Effector CD4-positive, alpha-beta T cell (primary cell): ENCODE measurements around the gene RIMS3.
"Not testable (repeated sequence)": the region's sequence is repeated elsewhere in the genome, so short reads cannot be mapped to it uniquely, and the experiment has no call there.

Source experiments
- DNase-seq: peaks from one replicate; pipeline ENCODE4 v3.0.0-alpha.2; 2020
- total RNA-seq: gene quantifications from one replicate; lab custom pipeline; 2026; lab: John Stamatoyannopoulos, UW

Gene RIMS3
- total RNA-seq, result 2.1 reads per million, percentile 4 among the genes with 10 or more reads in this experiment

DNA sequence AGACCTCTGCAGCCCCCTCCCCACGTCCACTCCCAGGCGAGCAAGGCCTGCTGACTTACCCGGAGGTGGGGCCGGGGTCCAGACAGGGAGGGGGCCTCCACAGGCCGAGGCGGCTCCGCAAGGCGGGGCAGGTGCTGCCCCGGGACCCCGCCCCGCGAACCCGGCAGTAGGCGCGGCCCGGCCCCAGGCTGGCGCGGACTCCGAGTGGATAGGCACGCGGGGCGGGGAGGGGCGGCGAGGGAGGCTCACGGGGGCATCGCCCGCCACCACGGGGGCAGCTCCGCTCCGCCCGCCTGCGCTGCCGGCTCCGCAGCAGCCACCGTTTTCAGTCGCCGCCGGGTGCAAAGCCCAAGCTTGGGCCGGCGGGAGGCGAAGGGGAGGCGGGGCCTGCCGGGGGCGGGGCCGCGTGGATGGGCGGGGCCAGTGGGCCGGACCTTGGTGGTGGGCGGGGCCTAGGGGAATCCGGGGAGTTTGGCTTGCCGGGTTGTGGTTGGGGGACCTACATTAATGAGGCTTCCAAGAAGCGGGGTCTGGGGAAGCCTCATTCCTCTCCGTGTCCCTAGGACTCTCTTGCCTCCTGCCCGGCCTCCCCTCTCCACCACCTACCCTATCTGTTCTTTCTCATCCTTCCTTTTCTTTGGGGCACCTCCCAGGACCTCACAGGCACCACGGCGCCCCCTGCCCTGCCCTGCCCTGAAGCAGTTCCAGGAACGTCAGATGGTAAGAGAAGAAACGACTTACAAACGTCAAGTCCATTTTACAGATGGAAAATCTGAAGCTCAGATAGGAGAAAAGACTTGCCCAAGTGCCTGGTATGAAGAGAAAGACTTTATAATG lies at the start of gene RIMS3:
RIMS3 (minus strand) TSS at position 348 of the 837 bp plus-strand sequence. CDS start 23,757 bp downstream, outside the sequence.
- DNase-seq, result peak; percentile 75

DNA sequence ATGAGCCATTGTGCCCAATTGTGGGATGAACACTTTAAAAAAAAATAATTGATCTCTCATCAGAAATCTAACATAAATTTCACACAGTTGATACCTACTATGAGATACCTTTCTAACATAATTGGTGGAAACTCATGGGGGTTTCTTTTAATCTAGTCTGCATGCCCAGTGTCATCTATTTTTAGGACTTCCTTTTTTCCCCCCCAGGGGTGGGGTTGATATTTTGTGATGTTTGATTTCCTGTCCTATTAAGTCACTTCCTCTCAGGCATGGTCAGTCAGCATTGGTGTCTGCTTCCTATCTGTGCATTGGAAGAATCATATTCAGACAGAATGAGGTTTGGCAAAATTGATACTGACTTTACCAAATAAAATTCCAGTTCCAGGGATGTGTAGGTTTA lies 47.5 kb upstream of the RIMS3 start:
- no peak for DNase-seq

DNA sequence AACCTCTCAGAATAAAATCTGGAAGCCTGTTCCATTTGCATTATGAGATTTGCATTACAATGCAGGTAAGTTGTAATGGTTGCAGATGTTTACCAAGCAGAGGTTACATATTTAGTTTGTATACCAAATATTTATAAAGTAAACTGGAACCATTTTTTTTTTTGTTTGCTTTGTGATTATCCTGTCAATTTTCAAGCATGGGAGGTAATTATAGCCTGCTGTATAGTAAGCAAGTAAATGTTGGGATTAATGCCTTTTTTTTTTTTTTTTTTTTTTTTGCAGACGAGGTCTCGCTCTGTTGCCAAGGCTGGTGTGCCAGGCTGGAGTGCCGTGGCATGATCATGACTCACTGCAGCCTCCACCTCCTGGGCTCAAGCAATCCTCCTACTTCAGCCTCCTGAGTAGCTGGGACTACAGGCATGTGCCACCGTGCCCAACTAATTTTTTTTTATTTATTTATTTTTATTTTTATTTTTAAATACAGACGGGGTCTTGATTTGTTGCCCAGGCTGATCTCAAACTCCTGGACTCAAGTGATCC lies 47.0 kb upstream of the RIMS3 start:
- DNase-seq, result no peak

DNA sequence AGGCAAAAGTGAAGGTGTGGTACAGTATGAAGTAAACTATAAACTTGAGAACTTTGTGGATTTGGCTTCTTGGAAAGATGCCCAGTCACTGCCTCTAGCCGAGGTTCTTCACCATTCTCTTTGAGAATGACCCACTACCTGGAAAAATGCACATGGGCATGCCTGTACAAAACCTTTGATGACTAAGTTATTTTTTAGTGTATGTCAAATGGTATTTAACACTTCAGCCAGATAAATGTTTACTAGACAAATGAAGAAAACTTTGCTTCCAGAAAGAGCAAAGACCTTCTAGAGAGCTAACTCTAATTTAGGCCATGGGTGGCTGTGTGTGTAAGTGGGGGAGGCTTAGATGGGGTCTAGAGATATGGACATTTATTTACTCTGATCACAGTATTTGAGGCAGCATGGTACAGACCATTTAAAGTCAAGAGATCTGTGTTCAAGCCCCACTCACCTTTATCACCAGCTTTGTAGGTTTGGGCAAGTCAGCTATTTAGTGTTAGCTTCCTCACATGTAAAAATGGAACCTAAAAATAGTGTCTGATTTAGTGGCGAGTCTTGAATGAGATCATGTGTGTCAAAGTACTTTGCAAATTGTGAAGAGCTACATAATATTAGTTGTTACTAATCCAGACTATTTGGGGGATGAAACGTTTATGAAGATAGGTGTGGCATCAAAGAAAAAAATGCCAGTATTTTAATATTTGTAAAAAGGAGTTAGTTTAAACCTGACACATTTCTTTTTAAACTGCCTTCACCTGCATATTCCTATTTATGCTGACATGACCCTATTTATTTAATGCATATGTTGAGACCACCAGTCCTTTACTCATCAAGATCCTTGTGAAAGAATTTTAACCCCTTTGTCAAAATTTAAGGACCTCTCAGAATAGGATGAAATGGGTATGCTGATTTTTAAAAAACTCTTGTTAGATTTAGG lies 46.3 kb upstream of the RIMS3 start:
- no peak for DNase-seq

GRCh38 chr1:40710581-40711315 lies 45.3 kb upstream of the RIMS3 start:
- DNase-seq, result no peak

DNA sequence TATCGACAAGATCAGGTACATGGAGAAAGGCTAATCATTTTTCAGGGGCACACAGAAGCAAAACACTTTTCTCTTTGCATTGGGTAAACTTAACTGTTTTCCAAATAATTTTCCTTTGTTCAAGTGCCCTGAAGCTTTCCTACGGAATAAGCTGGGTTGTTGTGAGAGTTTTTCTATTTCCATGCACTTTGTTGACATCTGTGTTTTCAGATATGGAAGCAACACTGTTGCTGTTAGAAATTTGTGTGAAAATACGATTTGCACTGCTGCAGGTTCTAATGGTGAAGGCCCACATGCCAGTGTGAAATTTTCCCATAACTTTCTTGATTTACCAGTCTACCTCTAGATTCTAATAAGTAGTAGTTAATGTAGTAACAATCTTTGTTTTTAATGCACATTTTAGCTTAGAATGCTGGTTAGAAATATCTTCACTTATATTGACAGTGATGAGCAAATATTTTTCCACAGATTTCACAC lies 44.4 kb upstream of the RIMS3 start:
- DNase-seq, result no peak

DNA sequence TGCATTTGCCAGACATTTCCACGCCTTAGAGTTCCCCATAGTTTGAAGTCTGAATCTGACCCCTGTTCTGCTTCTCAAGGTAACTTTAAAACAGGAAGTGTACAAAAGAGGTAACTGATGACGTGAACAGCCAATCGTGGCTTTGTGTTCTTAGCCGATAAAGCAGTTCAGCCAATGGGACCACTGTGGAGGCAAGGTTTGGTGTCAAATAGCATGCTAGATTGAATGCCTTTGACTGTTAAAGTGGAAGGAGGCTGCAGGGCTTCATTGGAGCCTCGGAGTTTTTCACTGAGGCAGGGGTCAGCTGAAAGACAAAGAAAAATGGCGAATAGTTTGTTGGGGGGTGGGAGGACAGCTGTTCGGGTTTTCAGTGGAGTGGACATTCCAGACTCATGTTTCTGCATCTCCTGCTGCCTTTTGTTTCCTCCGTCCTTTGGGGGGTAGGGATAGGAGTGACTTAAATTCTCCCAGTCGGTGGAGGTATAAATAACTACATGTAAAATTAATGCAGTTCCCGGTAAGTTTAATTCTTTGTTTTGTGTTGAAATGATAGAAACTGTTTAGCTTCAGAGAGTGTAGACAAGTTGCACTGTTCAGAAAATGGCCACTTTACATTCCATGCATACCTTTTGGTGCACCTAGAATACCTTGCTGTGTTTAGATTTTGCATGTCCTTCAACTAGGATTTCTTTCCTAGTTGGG lies 43.8 kb upstream of the RIMS3 start:
- peak; percentile 76 for DNase-seq

DNA sequence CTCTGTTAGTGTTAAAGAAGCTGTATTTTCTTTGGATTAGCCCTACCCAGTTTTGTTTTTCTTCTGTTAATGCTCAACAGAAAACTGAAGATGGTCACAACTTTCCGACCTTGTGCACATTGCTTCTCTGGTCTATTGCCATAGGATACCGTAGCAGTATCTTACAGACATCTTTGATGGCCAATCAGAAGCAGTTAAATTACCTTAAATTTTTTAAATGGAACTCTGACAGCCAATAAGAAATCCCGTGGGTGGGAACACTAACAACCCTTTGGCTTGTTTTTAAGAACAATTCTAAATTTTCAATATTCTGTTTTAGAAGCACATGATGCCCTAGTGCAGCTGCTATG lies 43.2 kb upstream of the RIMS3 start:
- no peak for DNase-seq

DNA sequence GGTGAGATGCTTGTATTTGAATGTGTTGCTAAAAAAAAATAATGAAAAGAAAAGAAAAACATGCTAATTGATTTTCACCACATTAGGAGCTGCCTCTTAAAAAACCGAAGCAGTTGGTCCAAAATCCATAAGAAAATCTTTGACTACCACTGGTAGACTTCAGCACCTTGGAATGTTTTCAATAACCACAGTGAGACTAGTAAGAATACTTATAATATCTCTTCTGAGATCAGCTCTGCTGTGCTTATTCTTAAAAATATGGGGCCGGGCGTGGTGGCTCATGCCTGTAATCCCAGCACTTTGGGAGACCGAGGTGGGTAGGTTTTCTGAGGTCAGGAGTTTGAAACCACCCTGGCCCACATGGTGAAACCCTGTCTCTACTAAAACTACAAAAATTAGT lies 41.1 kb upstream of the RIMS3 start:
- no peak for DNase-seq

GRCh38 chr1:40704817-40705733 lies 39.6 kb upstream of the RIMS3 start:
- DNase-seq, result no peak

GRCh38 chr1:40703316-40703715 lies 37.8 kb upstream of the RIMS3 start:
- no peak for DNase-seq

DNA sequence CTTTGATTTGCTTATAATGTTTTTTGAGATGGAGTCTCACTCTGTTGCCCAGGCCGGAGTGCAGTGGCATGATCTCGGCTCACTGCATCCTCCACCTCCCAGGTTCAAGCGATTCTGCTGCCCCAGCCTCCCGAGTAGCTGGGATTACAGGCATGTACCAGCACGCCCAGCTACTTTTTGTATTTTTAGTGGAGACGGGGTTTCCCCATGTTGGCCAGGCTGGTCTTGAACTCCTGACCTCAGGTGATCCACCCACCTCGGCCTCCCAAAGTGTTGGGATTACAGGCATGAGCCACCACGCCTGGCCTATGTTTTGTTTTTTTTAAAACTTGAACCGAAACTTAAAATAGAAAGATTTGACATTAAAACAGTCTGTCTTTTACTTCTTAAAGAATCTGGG lies 37.3 kb upstream of the RIMS3 start:
- DNase-seq, result not testable (repeated sequence)

DNA sequence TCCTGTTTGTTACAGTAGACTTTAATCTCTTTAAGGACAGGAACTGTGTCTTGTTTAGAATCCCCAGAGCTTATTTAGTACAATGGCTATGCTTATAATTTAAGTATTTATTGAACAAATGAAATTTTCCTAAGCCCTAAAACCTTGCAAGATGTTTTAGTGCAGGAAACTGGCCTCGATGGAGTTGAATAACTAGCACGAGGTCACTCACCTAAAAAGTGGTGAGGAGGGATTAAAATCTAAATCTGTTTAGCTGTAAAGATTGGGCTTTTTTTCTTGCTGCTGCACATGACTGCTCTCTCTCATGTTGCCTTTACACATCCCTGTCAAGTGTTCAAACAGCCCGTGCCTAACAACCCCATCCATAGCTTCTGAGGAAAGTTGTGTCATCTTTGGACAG lies 36.2 kb upstream of the RIMS3 start:
- DNase-seq, result no peak

DNA sequence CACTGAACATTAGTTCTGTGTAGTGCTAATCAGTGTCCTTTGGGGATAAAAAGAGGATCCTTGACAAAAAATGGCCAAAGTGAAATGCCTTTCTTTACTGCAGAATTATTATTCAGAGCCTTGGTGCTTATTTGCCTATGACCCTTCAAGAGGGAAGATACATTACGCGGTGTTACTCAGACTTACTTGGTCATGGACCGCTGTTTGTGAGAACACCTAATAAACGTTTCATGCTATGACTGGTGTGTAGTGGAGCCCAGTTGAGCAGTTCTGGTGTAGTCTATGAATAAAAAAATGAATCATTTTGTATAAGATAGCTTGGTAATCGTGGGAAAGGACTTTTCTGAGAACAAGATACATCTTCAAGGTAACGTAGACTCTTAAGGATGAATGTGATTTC lies 34.3 kb upstream of the RIMS3 start:
- no peak for DNase-seq

DNA sequence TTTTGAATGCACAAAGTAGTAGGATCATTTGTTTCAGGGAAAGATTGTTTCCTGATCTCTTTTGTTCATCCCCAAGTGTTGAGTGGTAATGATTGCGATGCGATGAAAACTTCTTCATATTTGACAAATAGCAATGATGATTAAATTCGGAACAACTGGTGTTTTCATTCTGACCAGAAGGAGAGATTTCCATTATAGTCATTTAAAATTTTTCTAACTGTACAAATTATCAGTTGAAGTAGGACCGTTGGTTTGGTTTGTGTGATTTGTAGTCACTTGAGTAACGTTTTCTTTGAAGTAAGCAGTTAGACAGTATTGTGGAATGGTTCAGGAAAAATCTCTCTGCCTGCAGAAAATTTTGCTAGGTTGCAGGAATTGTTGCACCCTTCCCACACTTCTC lies 32.0 kb upstream of the RIMS3 start:
- no peak for DNase-seq

GRCh38 chr1:40696294-40696693 lies 30.8 kb upstream of the RIMS3 start:
- DNase-seq, result no peak

- DNase-seq, result no peak
Observed at GRCh38 chr1:40694353-40694874, 28.9 kb upstream of the RIMS3 start.

GRCh38 chr1:40693425-40693824 lies 27.9 kb upstream of the RIMS3 start:
- DNase-seq, result no peak

DNA sequence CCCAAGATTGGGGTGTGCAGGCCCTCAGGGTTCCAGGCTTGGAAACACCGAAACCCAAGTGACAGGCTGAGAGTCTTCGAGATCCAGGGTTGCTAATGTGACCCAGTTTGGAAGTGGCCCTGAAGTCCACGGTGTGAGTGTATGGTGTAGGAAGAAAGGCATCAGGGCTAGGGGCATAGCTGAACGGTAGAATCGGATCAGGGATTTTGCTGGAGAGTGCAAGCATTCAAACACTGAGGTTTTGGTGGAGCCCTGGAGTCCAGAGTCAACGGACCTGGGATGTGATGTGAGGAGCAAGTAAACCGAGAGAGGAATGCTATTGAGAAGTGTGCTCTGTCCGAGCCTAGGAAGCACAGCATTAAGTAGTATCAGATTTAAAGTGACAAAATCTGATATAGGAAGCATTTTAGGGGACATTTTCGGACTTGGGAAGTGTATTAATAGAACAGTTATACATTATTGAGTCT lies 27.0 kb upstream of the RIMS3 start:
- DNase-seq, result no peak
